Neural progenitor cell (in vitro differentiated cells): ENCODE data around the gene MAP2K5. TPM values are rescaled to one million over a fixed set of nuclear protein-coding genes. Genes with fewer than 3 reads are reported as not detected.

ENCODE experiments used
- DNase-seq: peaks from one replicate; pipeline ENCODE4 v3.0.0-alpha.2; 2016; ENCODE audit warnings: low spot score
- H2AFZ ChIP-seq: fragments of 200-600 bp; sonication (generic); replicated peaks from 2 replicates; pipeline ENCODE4 v1.6.1; 2016; ENCODE audit warnings: antibody characterized with exemption
- H3F3A ChIP-seq: fragments of 200-600 bp; sonication (generic); 2 replicates; pipeline ENCODE4 v1.6.1; 2016; ENCODE audit warnings: antibody characterized with exemption, low read depth
- H3K27ac ChIP-seq: fragments of 200-600 bp; sonication (generic); 2 replicates; pipeline ENCODE4 v1.5.1; 2016; ENCODE audit warnings: mild to moderate bottlenecking
- H3K27me3 ChIP-seq: fragments of 200-600 bp; sonication (generic); 2 replicates; pipeline ENCODE4 v1.6.1; 2016; ENCODE audit warnings: mild to moderate bottlenecking, moderate library complexity
- H3K36me3 ChIP-seq: fragments of 200-600 bp; sonication (generic); 2 replicates; pipeline ENCODE4 v1.5.1; 2016
- H3K4me1 ChIP-seq: fragments of 200-600 bp; sonication (generic); 2 replicates; pipeline ENCODE4 v1.6.1; 2016; ENCODE audit warnings: mixed run types
- H3K4me2 ChIP-seq: fragments of 200-600 bp; sonication (generic); 2 replicates; pipeline ENCODE4 v1.6.1; 2016
- H3K4me3 ChIP-seq: fragments of 200-600 bp; sonication (generic); 2 replicates; pipeline ENCODE4 v1.5.1; 2016
- H3K79me2 ChIP-seq: fragments of 200-600 bp; sonication (generic); 2 replicates; pipeline ENCODE4 v1.6.1; 2016; ENCODE audit warnings: low read depth
- H3K9ac ChIP-seq: fragments of 200-600 bp; sonication (generic); 2 replicates; pipeline ENCODE4 v1.6.1; 2016
- H3K9me3 ChIP-seq: fragments of 200-600 bp; sonication (generic); 2 replicates; pipeline ENCODE4 v1.5.1; 2016; ENCODE audit warnings: low read depth
- H4K20me1 ChIP-seq: fragments of 200-600 bp; sonication (generic); 2 replicates; pipeline ENCODE4 v1.6.1; 2016; ENCODE audit warnings: low read depth
- H3K27ac Mint-ChIP-seq: 3 replicates; pipeline ENCODE4 v1.8.0; 2021; ENCODE audit warnings: mixed read lengths
- H3K27me3 Mint-ChIP-seq: 2 replicates; pipeline ENCODE4 v1.8.0; 2022; ENCODE audit warnings: low read depth, mild to moderate bottlenecking, inconsistent platforms, moderate library complexity, mixed read lengths; ENCODE audit not compliant: insufficient read depth
- H3K36me3 Mint-ChIP-seq: 3 replicates; pipeline ENCODE4 v1.8.0; 2021; ENCODE audit warnings: mixed read lengths
- H3K4me1 Mint-ChIP-seq: 3 replicates; pipeline ENCODE4 v1.8.0; 2021; ENCODE audit warnings: mixed read lengths
- H3K4me3 Mint-ChIP-seq: 3 replicates; pipeline ENCODE4 v1.8.0; 2021; ENCODE audit warnings: mild to moderate bottlenecking, moderate library complexity, mixed read lengths
- H3K9me3 Mint-ChIP-seq: 3 replicates; pipeline ENCODE4 v1.8.0; 2020; ENCODE audit warnings: mixed read lengths
- CTCF ChIP-seq: fragments of 200-600 bp; sonication (generic); IDR thresholded peaks from 2 replicates; pipeline ENCODE4 v1.5.1; 2017; ENCODE audit warnings: antibody characterized with exemption, mild to moderate bottlenecking
- EZH2 ChIP-seq: fragments of 200-600 bp; sonication (generic); IDR thresholded peaks from 2 replicates; pipeline ENCODE4 v1.6.1; 2017; ENCODE audit warnings: antibody characterized with exemption, mild to moderate bottlenecking, moderate library complexity
- EZH2phosphoT487 ChIP-seq: fragments of 200-600 bp; sonication (generic); IDR thresholded peaks from 2 replicates; pipeline ENCODE4 v1.6.1; 2017; ENCODE audit warnings: antibody characterized with exemption
- total RNA-seq: library from RNA; depleted of rRNA; stranded (reverse); fragments of >200 nt; gene quantifications from 2 replicates; pipeline ENCODE4 v1.2.3, GENCODE V29; 2015; ENCODE audit warnings: low replicate concordance

Gene MAP2K5
- total RNA-seq, 1 donor from 2014 or later: 17.2 TPM

GRCh38 chr15:67801142-67801541, 258.6 kb downstream of the MAP2K5 start:
- H3K79me2 ChIP-seq: no peaks in the 10 kb centered on the region
- no peak overlapping the region for H2AFZ ChIP-seq
- Mint-ChIP-seq H3K9me3 (no peaks in the 10 kb centered on the region), H3K4me3 (no peak overlapping the region), H3K36me3 (peaks cover 3% of the 10 kb centered on the region), H3K27me3 (no peaks in the 10 kb centered on the region), H3K4me1 (peaks cover 32% of the 10 kb centered on the region), H3K27ac (no peak overlapping the region)
- H3K4me1 ChIP-seq: peaks cover 37% of the 10 kb centered on the region
- H3K9ac ChIP-seq: no peak overlapping the region
- TF ChIP-seq CTCF (no peak), EZH2 (no peak), EZH2phosphoT487 (no peak)
- no peak overlapping the region for H3K4me3 ChIP-seq
- no peaks in the 10 kb centered on the region for H3K27me3 ChIP-seq
- peaks cover 13% of the 10 kb centered on the region for H3F3A ChIP-seq
- H3K27ac ChIP-seq: no peak overlapping the region
- no peak for DNase-seq
- no peaks in the 10 kb centered on the region for H3K36me3 ChIP-seq
- no peaks in the 10 kb centered on the region for H4K20me1 ChIP-seq
- H3K9me3 ChIP-seq: no peaks in the 10 kb centered on the region
- H3K4me2 ChIP-seq: no peak overlapping the region

GRCh38 chr15:67801926-67802914, 259.7 kb downstream of the MAP2K5 start:
- no peak overlapping the region for H3K4me2 ChIP-seq
- Mint-ChIP-seq H3K4me3 (no peak overlapping the region), H3K36me3 (peaks cover 3% of the 10 kb centered on the region), H3K27me3 (no peaks in the 10 kb centered on the region), H3K9me3 (no peaks in the 10 kb centered on the region), H3K27ac (no peak overlapping the region), H3K4me1 (peaks cover 29% of the 10 kb centered on the region)
- H3K36me3 ChIP-seq: no peaks in the 10 kb centered on the region
- H3K4me3 ChIP-seq: no peak overlapping the region
- H2AFZ ChIP-seq: no peak overlapping the region
- TF ChIP-seq EZH2: no peak
- H3K9ac ChIP-seq: no peak overlapping the region
- peaks cover 32% of the 10 kb centered on the region for H3K4me1 ChIP-seq
- H3K9me3 ChIP-seq: no peaks in the 10 kb centered on the region
- no peak overlapping the region for H3K27ac ChIP-seq
- H3K79me2 ChIP-seq: no peaks in the 10 kb centered on the region
- no peak for DNase-seq
- no peaks in the 10 kb centered on the region for H3K27me3 ChIP-seq
- no peaks in the 10 kb centered on the region for H4K20me1 ChIP-seq
- peaks cover 6% of the 10 kb centered on the region for H3F3A ChIP-seq

GRCh38 chr15:67803299-67803698, 260.8 kb downstream of the MAP2K5 start:
- H3K36me3 ChIP-seq: no peaks in the 10 kb centered on the region

More at GRCh38 chr15:67803299-67803698, 260.8 kb downstream of the MAP2K5 start:
- Histone ChIP-seq H4K20me1 (no peaks in the 10 kb centered on the region), H3K27ac (no peak overlapping the region), H3K4me1 (peaks cover 27% of the 10 kb centered on the region), H3K4me2 (no peak overlapping the region), H3K9ac (no peak overlapping the region), H2AFZ (no peak overlapping the region), H3K9me3 (no peaks in the 10 kb centered on the region), H3K79me2 (no peaks in the 10 kb centered on the region), H3F3A (peaks cover 6% of the 10 kb centered on the region), H3K4me3 (no peak overlapping the region), H3K27me3 (no peaks in the 10 kb centered on the region)
- Mint-ChIP-seq H3K4me3 (no peak overlapping the region), H3K27me3 (no peaks in the 10 kb centered on the region), H3K4me1 (peaks cover 32% of the 10 kb centered on the region), H3K9me3 (no peaks in the 10 kb centered on the region), H3K36me3 (peaks cover 5% of the 10 kb centered on the region), H3K27ac (no peak overlapping the region)
- TF ChIP-seq EZH2: no peak
- TF ChIP-seq EZH2phosphoT487: no peak
- no peak for TF ChIP-seq CTCF
- DNase-seq: no peak
